ENCODE measurements around the gene CHAF1B. TPM values are rescaled to one million over a fixed set of nuclear protein-coding genes. Genes with fewer than 3 reads are reported as not detected.

The CHAF1B gene
- total RNA-seq, 8 experiments from 2014 or later = 0.56 to 14.6 (median 2.2) TPM

DNA sequence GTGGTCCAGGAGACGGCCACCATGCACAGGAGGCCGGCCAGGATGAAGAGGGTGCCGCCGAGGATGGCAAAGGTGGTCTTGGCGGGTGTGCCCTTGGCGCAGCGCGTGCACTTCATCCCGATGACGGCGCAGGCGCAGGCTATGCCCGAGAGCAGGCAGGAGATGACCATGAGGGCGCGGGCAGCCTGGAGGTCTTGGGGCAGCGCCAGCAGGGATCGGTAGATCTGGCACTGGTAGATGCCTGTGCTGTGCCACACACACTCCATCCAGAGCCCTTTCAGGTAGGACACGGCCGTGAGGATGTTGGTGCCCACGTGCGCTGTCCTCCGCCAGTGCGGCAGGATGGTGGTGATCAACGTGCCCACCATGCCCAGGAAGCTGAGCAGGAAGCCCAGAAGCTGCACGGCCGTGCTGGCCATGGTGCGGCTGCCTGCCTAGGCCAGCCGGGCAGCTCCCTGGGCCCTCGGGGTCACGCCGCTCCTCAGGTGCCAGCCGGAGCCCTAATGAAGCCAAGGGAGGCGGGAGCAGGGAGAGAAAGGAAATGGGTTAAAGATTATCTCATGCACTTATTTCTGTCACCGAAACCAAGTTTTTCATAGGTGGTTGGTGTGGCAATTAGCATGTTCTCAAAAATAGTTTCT lies 76.2 kb downstream of the CHAF1B start:
- no peak overlapping the region for H3K4me3 ChIP-seq
- ATAC-seq (replicated peaks in 6 of 8) = no peak

DNA sequence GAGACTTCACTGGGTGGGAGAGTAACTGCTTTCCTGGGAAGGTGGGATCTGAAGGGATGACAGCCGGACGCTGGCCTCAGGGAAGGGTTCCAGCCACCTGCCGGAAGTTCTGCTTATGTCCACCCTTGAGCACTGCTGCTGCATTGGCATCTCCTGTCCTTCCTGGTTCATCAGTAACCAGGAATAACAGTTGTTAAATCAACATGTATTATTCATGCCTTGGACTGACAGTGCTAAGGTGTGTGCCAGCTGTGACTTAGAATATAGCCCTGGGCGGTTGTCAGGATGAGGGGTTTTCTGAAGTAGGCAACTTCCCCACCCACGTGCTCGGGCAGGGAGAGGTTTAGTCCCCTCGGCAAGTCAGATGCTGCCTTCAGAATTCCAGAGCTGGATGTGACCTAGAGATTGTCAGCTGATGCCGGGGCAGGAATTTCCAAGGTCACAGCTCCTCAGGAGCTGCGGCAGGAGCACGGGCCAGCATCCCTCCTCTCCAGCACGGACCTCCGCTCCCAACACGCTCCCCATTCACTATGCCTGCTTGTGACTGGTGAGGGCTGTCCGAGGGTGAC lies 76.8 kb downstream of the CHAF1B start:
- WGBS, 10 experiments = 33 to 100% (median 75%) methylated on average over 1 to 12 of the region's 14 CpGs; no CpG with 5 or more reads in 3 of the 10 experiments
- ATAC-seq (replicated peaks in 6 of 8) = peak in 3 of 8 experiments; percentile 48 to 87 (median 83)
- Histone ChIP-seq H3K4me1 (replicated peaks in 1 of 2) (peaks cover 0 to 3% of the 10 kb centered on the region in 2 donors), H3K4me3 (no peak overlapping the region), H3K27ac (no peak overlapping the region)
- in situ Hi-C loops (cut with MboI; ENCODE audit: low pct_unique_long_range_greater_than_20kb in 2 of 9, low sequenced_read_pairs in 9 of 9, unreplicated experiment in 9 of 9) = no loop called here

More for the DNA sequence above, 76.2 kb downstream of the CHAF1B start:
- 60 to 98% (median 89%) methylated on average over 2 to 19 of the region's 34 CpGs; no CpG with 5 or more reads in 3 of the 10 experiments for WGBS, 10 experiments
- H3K4me1 ChIP-seq (replicated peaks in 1 of 2) = peaks cover 0 to 3% of the 10 kb centered on the region in 2 donors
- in situ Hi-C loops (cut with MboI; ENCODE audit: low pct_unique_long_range_greater_than_20kb in 2 of 9, low sequenced_read_pairs in 9 of 9, unreplicated experiment in 9 of 9) = no loop called here
- no peak overlapping the region for H3K27ac ChIP-seq

- in situ Hi-C loops (cut with MboI; ENCODE audit: low pct_unique_long_range_greater_than_20kb in 2 of 9, low sequenced_read_pairs in 9 of 9, unreplicated experiment in 9 of 9) = no loop called here
- Histone ChIP-seq H3K27ac (no peak overlapping the region), H3K4me3 (no peak overlapping the region), H3K4me1 (replicated peaks in 1 of 2) (peaks cover 0 to 3% of the 10 kb centered on the region in 2 donors)
- WGBS, 10 experiments = 67 to 100% (median 80%) methylated on average over 1 to 8 of the region's 10 CpGs; no CpG with 5 or more reads in 1 of the 10 experiments
- ATAC-seq (replicated peaks in 6 of 8) = no peak
These were observed 78.0 kb downstream of the CHAF1B start for GRCh38 chr21:36463204-36463603.

DNA sequence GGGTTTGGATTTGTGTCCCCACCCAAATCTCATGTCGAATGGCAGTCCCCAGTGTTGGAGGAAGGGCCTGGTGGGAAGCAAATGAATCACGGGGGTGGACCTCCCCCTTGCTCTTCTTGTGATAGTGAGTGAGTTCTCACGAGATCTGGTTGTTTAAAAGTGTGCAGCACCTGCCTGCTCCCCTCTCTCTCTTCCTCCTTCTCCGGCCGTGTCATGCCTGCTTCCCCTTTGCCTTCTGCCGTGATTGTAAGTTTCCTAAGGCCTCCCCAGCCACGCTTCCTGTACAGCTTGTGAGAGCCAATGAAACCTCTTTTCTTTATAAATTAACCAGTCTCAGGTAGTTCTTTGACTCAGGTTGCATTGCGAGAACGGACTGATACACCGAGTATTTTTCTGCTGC lies 78.8 kb downstream of the CHAF1B start:
- ATAC-seq (replicated peaks in 6 of 8) = no peak
- Histone ChIP-seq H3K4me3 (no peak overlapping the region), H3K4me1 (replicated peaks in 1 of 2) (peaks cover 0 to 3% of the 10 kb centered on the region in 2 donors), H3K27ac (no peak overlapping the region)
- WGBS, 10 experiments = 50 to 86% (median 70%) methylated on average over 1 to 10 of the region's 10 CpGs; no CpG with 5 or more reads in 1 of the 10 experiments
- in situ Hi-C loops (cut with MboI; ENCODE audit: low pct_unique_long_range_greater_than_20kb in 2 of 9, low sequenced_read_pairs in 9 of 9, unreplicated experiment in 9 of 9) = no loop called here

- ATAC-seq (replicated peaks in 6 of 8) = no peak
- peaks cover 0 to 3% of the 10 kb centered on the region in 2 donors for H3K4me1 ChIP-seq (replicated peaks in 1 of 2)
- WGBS, 10 experiments = 0 to 86% (median 58%) methylated on average over 1 to 3 of the region's 3 CpGs; no CpG with 5 or more reads in 4 of the 10 experiments
- in situ Hi-C loops (cut with MboI; ENCODE audit: low pct_unique_long_range_greater_than_20kb in 2 of 9, low sequenced_read_pairs in 9 of 9, unreplicated experiment in 9 of 9) = no loop called here
- no peak overlapping the region for H3K4me3 ChIP-seq
- H3K27ac ChIP-seq = no peak overlapping the region
These were observed 79.4 kb downstream of the CHAF1B start for GRCh38 chr21:36464590-36464989.

DNA sequence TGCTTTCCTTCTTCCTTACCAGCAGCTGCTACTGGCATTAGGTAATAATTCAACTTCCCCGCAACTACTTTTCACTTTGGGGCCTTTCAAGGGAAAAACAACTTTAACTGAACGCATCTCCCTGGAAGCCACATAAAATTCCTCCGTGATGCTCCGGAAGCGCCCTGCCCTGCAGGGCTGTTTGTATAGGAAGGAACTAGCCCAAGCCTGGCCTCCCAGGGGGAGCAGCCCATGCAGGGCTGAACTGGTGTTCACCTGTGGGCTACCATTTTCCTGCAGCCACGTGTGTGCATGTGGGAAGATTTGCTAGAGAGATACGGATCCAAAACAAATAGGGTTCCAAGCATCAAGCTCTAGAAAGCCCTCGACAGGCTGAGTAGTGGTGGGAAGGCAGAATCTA lies 80.3 kb downstream of the CHAF1B start:
- Histone ChIP-seq H3K27ac (no peak overlapping the region), H3K4me3 (no peak overlapping the region), H3K4me1 (replicated peaks in 1 of 2) (peaks cover 0 to 3% of the 10 kb centered on the region in 2 donors)
- 20 to 100% (median 55%) methylated on average over 1 to 7 of the region's 8 CpGs; no CpG with 5 or more reads in 4 of the 10 experiments for WGBS, 10 experiments
- peak in 1 of 8 experiments; percentile 55 for ATAC-seq (replicated peaks in 6 of 8)
- in situ Hi-C loops (cut with MboI; ENCODE audit: low pct_unique_long_range_greater_than_20kb in 2 of 9, low sequenced_read_pairs in 9 of 9, unreplicated experiment in 9 of 9) = no loop called here

DNA sequence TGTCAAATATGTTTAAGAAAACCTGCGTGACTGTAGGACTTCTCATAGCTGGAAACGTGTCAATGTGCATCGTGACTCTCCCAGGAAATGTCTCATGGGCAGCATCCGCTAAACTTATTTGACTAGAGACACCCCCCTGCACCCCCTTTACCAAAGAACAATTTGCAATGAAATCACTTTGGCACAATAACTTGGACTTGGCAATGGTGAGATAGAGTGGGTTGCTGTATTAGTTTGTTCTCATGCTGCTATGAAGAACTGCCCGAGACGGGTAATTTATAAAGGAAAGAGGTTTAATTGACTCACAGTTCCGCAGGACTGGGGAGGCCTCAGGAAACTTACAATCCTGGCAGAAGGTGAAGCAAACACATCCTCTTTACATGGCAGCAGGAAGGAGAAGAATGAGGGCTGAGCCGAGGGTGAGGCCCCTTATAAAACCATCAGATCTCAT lies 80.9 kb downstream of the CHAF1B start:
- 36 to 100% (median 80%) methylated on average over 1 to 6 of the region's 8 CpGs; no CpG with 5 or more reads in 3 of the 10 experiments for WGBS, 10 experiments
- Histone ChIP-seq H3K27ac (no peak overlapping the region), H3K4me3 (no peak overlapping the region), H3K4me1 (replicated peaks in 1 of 2) (peaks cover 0 to 3% of the 10 kb centered on the region in 2 donors)
- ATAC-seq (replicated peaks in 6 of 8) = no peak
- in situ Hi-C loops (cut with MboI; ENCODE audit: low pct_unique_long_range_greater_than_20kb in 2 of 9, low sequenced_read_pairs in 9 of 9, unreplicated experiment in 9 of 9) = no loop called here

Other genes starting within 250 kb of the CHAF1B start
- 10 to 100 TPM in 5 of 8 experiments, 1 to 10 TPM in 3; 7.6 to 32.6 (median 11.5) TPM for gene DOP1B, start 228.6 kb upstream of the CHAF1B start, total RNA-seq
- 100 to 1,000 TPM in 2 of 8 experiments, 10 to 100 TPM in 6; 28.7 to 211 (median 36.1) TPM for gene MORC3, start 65.2 kb upstream of the CHAF1B start, total RNA-seq
- gene CLDN14, start 94.7 kb downstream of the CHAF1B start, total RNA-seq = 1 to 10 TPM in 1 of 8 experiments, under 1 TPM in 4, not detected in 3; 0.25 to 1.4 (median 0.45) TPM

Data from motor neuron (in vitro differentiated cells).